Measurements from ENCODE around the gene COL13A1. TPM values are rescaled to one million over a fixed set of nuclear protein-coding genes. Genes with fewer than 3 reads are reported as not detected.

The COL13A1 gene
- total and polyA plus RNA-seq, 8 donors, result 2.1 to 68.5 (median 52.4) TPM

DNA sequence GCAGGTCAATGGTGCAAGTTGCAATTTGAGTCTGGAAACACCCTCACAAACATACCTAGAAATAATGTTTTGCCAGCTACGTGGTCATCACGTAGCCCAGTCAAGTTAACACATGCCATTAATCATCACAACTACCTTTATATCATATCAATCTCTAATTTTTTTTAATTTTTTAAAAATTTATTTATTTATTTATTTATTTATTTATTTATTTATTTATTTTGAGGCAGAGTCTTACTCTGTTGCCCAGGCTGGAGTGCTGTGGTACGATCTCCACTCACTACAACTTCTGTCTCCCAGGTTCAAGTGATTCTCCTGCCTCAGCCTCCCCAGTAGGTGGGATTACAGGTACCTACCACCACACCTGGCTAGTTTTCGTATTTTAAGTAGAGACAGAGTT, 198.6 kb downstream of the COL13A1 start:
- ATAC-seq (no peak), DNase-seq (no peak)
- Histone ChIP-seq H3K36me3 (no peaks in the 10 kb centered on the region), H3K27me3 (no peaks in the 10 kb centered on the region), H3K9me3 (no peaks in the 10 kb centered on the region), H3K4me3 (no peak overlapping the region), H3K27ac (no peak overlapping the region), H3K4me1 (no peaks in the 10 kb centered on the region)
- intact Hi-C loops (cut with DNase I), result no loop called here
- TF ChIP-seq CTCF (IDR thresholded peaks at IDR 0.05), result no peak

GRCh38 chr10:70007116-70007820, 205.6 kb downstream of the COL13A1 start:
- Histone ChIP-seq H3K27ac (no peak overlapping the region), H3K9me3 (no peaks in the 10 kb centered on the region), H3K36me3 (no peaks in the 10 kb centered on the region), H3K4me3 (no peak overlapping the region), H3K27me3 (no peaks in the 10 kb centered on the region), H3K4me1 (no peaks in the 10 kb centered on the region)
- DNase-seq (no peak), ATAC-seq (no peak)
- intact Hi-C loops (cut with DNase I), result no loop called here
- TF ChIP-seq CTCF (IDR thresholded peaks at IDR 0.05), result no peak

Other genes with a start within 250 kb of the COL13A1 start
- not detected for gene NEUROG3, start 228.5 kb upstream of the COL13A1 start, total RNA-seq
- under 1 TPM in 2 of 6 donors, not detected in 4; 0.16 to 0.17 TPM for gene NEUROG3, start 228.5 kb upstream of the COL13A1 start, polyA plus RNA-seq (ENCODE audit: insufficient read length in 6 of 6)
- 1 to 10 TPM; 9.3 to 9.6 TPM for gene FAM241B, start 171.7 kb upstream of the COL13A1 start, total RNA-seq
- gene FAM241B, start 171.7 kb upstream of the COL13A1 start, polyA plus RNA-seq (ENCODE audit: insufficient read length in 6 of 6), result 1 to 10 TPM; 6.1 to 8.2 (median 7.3) TPM

All from left lung (tissue), 10 donors.